ENCODE measurements around the gene DNM3.
"Not testable (repeated sequence)": the region's sequence is repeated elsewhere in the genome, so short reads cannot be mapped to it uniquely, and the experiment has no call there.

DNM3 gene

GRCh38 chr1:171984850-171985485, 143.7 kb downstream of the DNM3 start:
- DNase-seq, result no peak

- DNase-seq, result no peak
Observed at GRCh38 chr1:171985639-171986038, 144.3 kb downstream of the DNM3 start.

- DNase-seq, result no peak
Observed at GRCh38 chr1:171988243-171988885, 147.1 kb downstream of the DNM3 start.

DNA sequence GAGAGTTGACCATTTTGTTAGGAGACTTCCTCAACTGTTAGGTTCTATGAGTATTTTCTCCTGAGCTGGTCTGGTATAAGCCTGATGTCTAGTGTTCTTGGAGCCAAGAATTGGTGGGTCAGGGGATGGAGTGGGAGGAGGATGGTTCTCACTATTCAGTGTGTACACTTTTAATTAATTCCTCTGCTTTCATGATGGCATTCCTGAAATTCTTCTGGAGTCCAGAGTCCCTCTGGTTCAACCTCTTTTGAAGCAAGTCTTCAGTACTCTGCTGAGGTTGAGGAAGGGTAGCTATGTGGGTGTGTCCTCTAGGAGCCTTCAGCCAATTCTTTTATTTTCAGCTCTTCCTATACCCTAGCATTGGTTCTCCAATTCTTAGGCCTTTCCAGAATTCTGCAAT, 149.1 kb downstream of the DNM3 start:
- no peak for DNase-seq

DNA sequence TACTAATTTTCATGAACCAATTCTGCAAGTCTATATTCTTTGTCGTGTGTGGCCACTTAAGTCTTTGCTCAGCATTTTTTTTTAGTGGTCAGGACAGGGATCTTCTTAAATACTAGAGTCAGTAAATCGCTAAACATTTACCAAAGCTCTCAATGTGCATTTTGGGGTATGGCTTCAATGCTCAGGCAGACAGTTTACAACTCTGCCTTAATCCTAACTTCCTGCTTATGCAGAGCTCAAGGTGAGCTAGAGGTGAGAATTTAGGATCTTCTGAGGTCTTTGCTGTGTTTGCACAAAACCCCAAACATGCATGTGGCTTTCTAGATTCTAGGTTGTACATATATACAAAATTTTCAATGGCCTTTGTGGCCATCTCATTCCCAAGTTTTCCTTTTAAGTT, 153.0 kb downstream of the DNM3 start:
- DNase-seq, result no peak

- no peak for DNase-seq
Observed at GRCh38 chr1:171995573-171995972, 154.3 kb downstream of the DNM3 start.

DNA sequence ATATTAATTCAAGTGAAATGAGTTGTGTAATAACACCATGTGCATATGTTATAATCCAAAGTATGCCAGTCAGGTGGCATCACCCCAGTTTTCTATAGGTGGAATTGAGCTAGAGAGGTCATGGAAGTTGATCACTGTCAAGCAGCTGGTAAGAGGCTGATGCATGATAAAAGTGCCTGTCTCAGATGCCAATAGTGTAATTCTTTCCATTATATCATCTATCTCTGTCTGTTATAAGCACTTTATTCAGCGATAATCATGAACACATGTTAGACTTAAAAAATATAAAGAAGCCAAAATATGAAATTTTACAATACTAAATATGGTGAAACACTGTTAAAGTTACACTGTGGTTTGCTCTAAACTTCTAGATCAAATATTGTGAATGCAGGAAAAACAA, 156.6 kb downstream of the DNM3 start:
- DNase-seq, result no peak

GRCh38 chr1:171998711-171999110, 157.4 kb downstream of the DNM3 start:
- no peak for DNase-seq

- DNase-seq, result no peak
Observed at GRCh38 chr1:171999756-172000155, 158.5 kb downstream of the DNM3 start.

DNA sequence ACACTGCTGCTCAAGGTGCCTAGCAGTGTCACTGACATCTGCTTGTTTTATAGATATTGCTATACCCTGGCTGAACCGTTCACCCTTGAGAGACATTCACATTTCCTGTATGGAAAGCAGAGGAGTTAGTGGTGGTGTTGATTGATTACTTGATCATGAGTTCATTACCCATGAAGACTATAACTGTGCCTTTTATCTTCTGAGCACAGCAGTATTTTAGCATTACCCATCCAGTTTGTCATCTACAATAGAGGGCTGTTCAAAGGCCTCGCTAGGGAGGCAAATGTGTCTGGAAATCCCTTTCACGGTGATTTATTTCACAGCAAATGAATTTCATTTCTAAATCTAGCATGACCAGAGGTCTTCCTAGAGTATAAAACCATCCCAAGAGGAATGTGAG, 160.0 kb downstream of the DNM3 start:
- DNase-seq, result no peak

GRCh38 chr1:172002725-172003345, 161.5 kb downstream of the DNM3 start:
- DNase-seq, result no peak

DNA sequence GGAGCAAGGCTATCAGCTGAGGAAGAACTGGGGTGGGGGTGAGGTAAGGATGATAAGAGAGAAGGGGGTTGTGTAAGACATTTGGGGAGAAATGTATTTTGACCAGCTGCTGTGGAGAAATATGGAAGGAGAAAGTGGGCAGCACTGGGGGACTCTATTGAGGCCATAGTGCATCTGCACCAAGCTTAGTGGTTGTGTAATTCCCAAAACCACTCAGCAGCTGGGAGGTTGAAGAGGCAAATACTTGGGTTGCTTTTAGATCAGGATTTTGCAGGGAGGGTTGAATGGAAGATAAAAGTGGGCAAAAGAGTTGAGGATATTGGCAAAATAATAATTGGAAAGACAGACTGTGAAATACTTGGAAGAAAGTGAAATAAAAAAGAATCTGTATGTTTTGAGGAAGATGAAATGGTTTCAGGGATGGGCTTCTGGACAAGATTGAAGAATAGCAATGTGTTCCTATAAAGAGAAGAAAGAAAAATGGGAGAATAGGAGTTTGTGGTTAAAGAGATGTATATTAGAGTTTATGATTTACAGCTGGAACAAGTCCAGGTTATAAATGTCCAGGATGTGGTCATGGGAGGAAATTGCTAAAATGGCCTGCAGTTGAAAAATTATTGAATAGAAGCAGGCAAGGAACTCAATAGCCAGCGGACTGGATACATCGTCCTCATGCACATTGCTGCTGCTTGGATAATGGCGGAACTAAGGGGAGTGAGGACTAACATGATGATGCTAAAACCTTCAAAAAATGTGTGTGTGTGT, 162.7 kb downstream of the DNM3 start:
- DNase-seq, result no peak

GRCh38 chr1:172004671-172005070, 163.4 kb downstream of the DNM3 start:
- no peak for DNase-seq

- no peak for DNase-seq
Observed at GRCh38 chr1:172005856-172006255, 164.6 kb downstream of the DNM3 start.

- no peak for DNase-seq
Observed at GRCh38 chr1:172006660-172007059, 165.4 kb downstream of the DNM3 start.

DNA sequence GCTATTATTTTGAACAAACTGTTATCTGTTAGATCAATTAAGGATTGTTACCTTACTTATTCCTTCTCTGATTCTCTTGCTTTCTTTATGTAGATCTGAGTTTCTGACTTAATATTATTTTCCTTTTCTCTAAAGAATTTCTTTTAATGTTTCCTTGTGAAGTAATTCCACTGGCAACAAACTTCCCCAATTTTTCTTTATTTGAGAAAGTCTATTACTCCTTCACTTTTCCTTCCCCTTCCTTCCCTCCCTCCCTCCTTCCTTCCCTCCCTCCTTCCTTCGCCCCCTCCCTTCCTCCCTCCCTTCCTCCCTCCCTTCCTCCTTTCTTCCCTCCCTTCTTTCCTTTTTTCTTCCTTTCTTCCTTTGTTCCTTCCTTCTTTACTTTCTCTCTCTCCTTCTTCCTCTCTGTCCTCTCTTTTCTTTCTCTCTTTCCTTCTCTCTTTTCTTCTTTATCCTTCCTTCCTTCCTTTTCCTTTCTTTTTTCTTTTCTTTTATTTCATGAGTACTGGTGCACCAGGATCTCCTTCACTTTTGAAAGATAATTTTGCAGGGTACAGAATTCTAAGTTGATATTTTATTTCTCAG, 177.5 kb downstream of the DNM3 start:
- DNase-seq, result no peak

DNA sequence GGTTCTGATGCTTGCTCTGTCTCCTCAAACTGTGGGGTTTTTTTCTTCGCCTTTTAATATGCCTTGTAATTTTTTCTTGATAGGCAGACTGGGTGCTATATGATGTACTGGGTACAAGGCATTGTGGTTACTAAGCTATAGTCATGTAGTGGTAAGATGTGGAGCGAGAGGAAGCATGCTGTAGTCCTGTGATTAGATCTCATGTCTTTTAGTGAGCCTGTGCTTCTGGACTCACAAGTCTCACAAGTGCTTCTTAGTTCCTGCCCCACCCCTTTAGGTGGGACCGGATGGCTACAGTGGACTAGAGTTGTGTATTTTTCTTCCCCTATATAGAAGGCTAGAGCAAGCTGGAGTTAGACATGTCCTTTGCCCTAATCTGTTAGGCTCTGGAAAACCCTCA, 178.7 kb downstream of the DNM3 start:
- no peak for DNase-seq

- DNase-seq, result no peak
Observed at GRCh38 chr1:172024516-172024915, 183.2 kb downstream of the DNM3 start.

- DNase-seq, result not testable (repeated sequence)
Observed at GRCh38 chr1:172024944-172025738, 183.8 kb downstream of the DNM3 start.

- DNase-seq, result no peak
Observed at GRCh38 chr1:172040466-172040865, 199.2 kb downstream of the DNM3 start.

DNA sequence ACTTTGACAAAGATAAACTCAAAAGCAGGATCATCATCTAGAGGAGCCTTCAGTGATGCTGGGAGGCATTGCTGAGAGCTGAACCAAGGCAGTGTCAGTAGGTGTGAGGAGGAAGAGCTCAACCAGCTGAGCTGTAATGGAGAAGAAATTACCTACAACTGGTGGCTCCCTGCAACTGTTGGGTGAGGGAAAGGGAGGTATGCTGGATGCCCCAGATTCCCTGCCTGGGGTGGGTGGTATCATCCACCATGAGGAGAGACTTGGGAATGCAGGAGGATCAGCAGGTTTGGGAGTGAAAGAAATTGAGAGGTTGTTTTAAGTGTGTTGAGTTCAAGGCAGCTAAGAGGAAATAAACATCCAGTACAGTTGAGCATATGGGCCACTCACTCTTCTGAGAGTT, 199.8 kb downstream of the DNM3 start:
- DNase-seq, result no peak

GRCh38 chr1:172041742-172042141, 200.4 kb downstream of the DNM3 start:
- no peak for DNase-seq

GRCh38 chr1:172043900-172044299, 202.6 kb downstream of the DNM3 start:
- DNase-seq, result no peak
